Stimulated activated naive CD4-positive, alpha-beta T cell (primary cell): ENCODE measurements around the gene MCIDAS.

ENCODE experiments used
- DNase-seq, 6 experiments: peaks; one replicate each; lab custom pipeline; 2025; lab: John Stamatoyannopoulos, UW

Gene MCIDAS

GRCh38 chr5:55222092-55222984 is 4.8 kb downstream of the MCIDAS start:
- DNase-seq = peak in 1 of 6 experiments; percentile 23

- DNase-seq = peak in 1 of 6 experiments; percentile 6
Measured at GRCh38 chr5:55220433-55221185, 6.5 kb downstream of the MCIDAS start.

GRCh38 chr5:55219770-55220169 is 7.3 kb downstream of the MCIDAS start:
- DNase-seq = no peak

GRCh38 chr5:55218967-55219366 is 8.1 kb downstream of the MCIDAS start:
- no peak for DNase-seq

- DNase-seq = no peak
Measured at GRCh38 chr5:55211184-55211874, 15.8 kb downstream of the MCIDAS start.

DNA sequence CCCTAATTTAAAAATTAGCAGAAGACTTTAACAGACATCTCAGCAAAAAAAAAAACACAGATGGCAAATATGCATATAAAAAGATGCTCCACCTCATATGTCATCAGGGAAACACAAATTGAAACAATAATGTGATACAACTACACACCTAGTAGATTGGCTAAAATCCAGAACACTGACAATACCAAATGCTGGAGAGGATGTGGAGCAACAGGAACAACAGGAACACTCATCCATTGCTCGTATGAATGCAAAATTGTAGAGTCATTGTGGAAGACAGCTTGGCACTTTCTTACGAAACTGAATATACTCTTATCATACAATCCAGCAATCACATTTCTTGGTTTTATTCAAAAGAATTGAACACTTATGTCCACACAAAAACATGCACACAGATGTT is 22.1 kb downstream of the MCIDAS start:
- no peak for DNase-seq

- no peak for DNase-seq
Measured at GRCh38 chr5:55191165-55191564, 36.0 kb downstream of the MCIDAS start.

GRCh38 chr5:55188656-55189540 is 38.2 kb downstream of the MCIDAS start:
- DNase-seq = no peak

GRCh38 chr5:55187370-55187769 is 39.7 kb downstream of the MCIDAS start:
- DNase-seq = no peak

- DNase-seq = no peak
Measured at GRCh38 chr5:55180016-55180415, 47.1 kb downstream of the MCIDAS start.

- no peak for DNase-seq
Measured at GRCh38 chr5:55177078-55177477, 50.0 kb downstream of the MCIDAS start.

- DNase-seq = peak in 2 of 6 experiments; percentile 6 to 22
Measured at GRCh38 chr5:55176176-55176818, 50.8 kb downstream of the MCIDAS start.

- no peak for DNase-seq
Measured at GRCh38 chr5:55175781-55176175, 51.3 kb downstream of the MCIDAS start.

- DNase-seq = no peak
Measured at GRCh38 chr5:55173687-55174230, 53.4 kb downstream of the MCIDAS start.

DNA sequence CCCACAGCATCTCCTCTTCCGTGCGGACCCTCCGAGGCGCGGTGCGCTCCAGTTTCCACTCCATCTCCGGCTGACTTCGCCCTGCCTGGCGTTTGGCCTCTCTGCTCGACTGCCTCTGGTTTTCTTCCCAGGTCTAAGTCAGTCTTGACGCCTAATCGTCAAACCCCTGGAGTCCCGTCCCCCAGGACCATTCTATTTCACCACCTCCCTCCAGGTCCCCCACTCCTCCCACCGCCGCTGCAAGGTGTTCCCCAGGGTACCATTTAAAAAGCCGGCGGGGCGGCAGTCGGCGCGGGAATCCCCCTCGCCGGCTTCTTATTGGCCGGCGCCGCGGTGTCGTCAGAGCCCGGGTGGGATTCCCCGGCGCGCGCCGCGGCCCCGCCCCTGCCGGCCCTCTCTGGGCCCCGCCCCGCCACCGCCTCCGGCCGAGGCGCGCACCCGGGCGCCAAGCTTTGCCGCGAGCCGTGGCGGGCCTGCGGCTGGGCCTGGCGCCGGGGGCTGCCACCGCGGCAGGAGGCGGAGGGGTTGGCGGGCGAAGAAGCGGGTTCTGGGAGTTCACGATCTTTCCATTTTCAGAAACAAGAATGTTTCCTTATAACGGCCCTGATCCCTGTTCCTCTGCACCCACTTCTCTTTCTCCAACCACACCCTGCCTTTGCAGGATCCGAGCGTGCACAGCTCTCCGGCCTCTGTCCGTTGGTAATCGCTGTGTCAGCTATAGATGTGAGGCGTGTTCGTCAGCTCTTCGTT is 54.0 kb downstream of the MCIDAS start, which contains the start of gene CDC20B:
Gene CDC20B (minus strand): TSS at position 241 of the 750 bp plus-strand sequence. CDS start 177 bp downstream, at position 64.
- DNase-seq = peak; percentile 11 to 68 (median 48)

DNA sequence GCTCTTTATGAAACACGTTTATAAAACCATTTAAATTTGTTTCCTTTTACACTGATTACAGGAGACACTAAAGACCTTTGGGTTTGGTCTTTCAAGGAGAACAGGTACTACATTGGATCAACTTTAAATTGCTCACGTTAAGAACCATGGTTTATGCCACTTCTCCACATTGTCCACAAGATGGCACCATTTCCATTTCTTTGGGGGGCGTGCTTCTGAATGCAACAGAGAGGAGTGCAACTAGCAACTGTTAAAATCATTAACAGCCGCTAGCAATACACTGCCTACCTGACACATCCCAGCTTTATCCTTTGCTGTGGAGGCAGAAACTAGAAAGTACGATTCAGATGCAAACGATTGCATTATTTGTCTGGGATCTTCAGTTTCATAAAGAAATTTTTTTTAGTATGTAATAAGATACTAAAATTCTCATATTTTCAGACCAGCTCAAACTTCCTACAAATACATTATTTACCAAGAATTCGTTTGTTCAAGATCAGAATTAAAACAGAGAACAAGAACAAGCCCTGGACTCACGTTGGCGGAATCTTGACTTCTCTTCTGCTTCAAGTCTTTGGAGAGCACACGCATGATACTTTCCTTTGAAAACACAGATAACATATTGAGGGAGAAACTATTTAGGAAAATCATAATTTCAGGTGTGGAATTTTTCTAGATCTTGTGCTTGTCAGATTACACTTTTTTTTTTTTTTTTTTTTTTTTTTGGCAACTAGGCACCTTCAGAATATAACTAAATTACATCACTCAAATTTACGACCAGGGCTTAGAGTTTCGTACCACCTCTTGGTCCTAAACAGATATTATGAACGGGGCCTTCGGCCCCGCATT is 54.8 kb downstream of the MCIDAS start:
- peak; percentile 5 to 78 (median 54) for DNase-seq

GRCh38 chr5:55171471-55171870 is 55.6 kb downstream of the MCIDAS start:
- no peak for DNase-seq
